ENCODE results near the gene MEOX2.
A peak's percentile ranks its signal among the peaks of the same experiment; 100 is the strongest.

MEOX2 gene

GRCh38 chr7:15580604-15581351 lies 105.7 kb downstream of the MEOX2 start:
- no peak for TF ChIP-seq CTCF (IDR thresholded peaks at IDR 0.05; ENCODE audit: low read depth, low read length)
- no peak overlapping the region for H3K4me3 ChIP-seq (replicated peaks in 1 of 2; ENCODE audit: low read depth in 2 of 2, low read length in 2 of 2)
- DNase-seq (ENCODE audit: low read depth in 2 of 2), result peak in 1 of 2 donors; percentile 13

- no peak overlapping the region for H3K4me3 ChIP-seq (replicated peaks in 1 of 2; ENCODE audit: low read depth in 2 of 2, low read length in 2 of 2)
- DNase-seq (ENCODE audit: low read depth in 2 of 2), result no peak
- no peak for TF ChIP-seq CTCF (IDR thresholded peaks at IDR 0.05; ENCODE audit: low read depth, low read length)
Measured at GRCh38 chr7:15577600-15577999, 108.9 kb downstream of the MEOX2 start.

DNA sequence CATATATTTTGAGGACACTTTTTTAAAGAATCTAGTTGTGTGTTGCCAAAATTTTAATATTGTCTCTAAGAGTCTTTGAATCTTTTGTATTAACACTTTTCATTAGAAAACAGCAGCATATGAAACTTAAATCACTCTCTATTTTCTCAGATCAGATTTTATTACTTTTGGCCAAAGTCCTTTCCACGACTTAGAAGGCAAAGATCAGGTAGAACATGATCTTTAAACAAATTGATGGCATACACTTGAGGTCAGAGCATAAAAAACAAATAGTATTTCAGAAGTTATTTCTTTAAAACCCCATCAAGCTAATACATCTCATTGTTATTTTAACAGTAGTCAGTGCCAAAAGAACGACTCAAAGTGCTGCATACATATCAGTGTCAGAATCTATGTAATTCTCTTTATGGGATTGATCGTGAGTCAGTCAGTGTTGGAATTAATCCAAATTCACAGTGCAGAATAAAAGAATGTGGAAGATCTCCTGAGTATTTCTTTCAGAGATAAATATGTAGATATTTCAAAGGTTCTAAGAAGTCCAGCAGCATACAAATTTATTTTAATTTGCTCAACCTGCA lies 115.1 kb downstream of the MEOX2 start:
- peak; percentile 9 to 55 for DNase-seq (ENCODE audit: low read depth in 2 of 2)
- no peak for TF ChIP-seq CTCF (IDR thresholded peaks at IDR 0.05; ENCODE audit: low read depth, low read length)
- H3K4me3 ChIP-seq (replicated peaks in 1 of 2; ENCODE audit: low read depth in 2 of 2, low read length in 2 of 2), result no peak overlapping the region

- no peak for TF ChIP-seq CTCF (IDR thresholded peaks at IDR 0.05; ENCODE audit: low read depth, low read length)
- no peak for DNase-seq (ENCODE audit: low read depth in 2 of 2)
- H3K4me3 ChIP-seq (replicated peaks in 1 of 2; ENCODE audit: low read depth in 2 of 2, low read length in 2 of 2), result no peak overlapping the region
Measured at GRCh38 chr7:15567652-15568051, 118.8 kb downstream of the MEOX2 start.

DNA sequence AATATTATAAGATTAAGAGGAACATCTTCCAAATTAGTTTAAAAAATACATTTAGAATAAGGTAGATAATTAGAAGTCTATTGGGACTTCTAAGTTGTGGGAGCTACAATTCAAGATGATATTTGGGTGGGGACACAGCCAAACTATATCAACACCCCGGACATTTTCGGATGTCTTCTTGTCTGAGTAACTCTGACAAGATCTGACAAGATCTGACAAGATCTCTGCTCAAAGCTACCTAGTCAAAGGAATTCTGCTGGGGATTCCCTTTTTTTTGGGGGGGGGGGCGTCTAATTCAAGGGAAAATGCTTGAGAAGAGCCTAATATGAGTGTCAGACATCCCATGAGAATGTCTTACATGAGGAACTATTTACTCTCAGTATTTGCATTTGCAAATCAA lies 119.4 kb downstream of the MEOX2 start:
- no peak for DNase-seq (ENCODE audit: low read depth in 2 of 2)
- H3K4me3 ChIP-seq (replicated peaks in 1 of 2; ENCODE audit: low read depth in 2 of 2, low read length in 2 of 2), result no peak overlapping the region
- TF ChIP-seq CTCF (IDR thresholded peaks at IDR 0.05; ENCODE audit: low read depth, low read length), result no peak

DNA sequence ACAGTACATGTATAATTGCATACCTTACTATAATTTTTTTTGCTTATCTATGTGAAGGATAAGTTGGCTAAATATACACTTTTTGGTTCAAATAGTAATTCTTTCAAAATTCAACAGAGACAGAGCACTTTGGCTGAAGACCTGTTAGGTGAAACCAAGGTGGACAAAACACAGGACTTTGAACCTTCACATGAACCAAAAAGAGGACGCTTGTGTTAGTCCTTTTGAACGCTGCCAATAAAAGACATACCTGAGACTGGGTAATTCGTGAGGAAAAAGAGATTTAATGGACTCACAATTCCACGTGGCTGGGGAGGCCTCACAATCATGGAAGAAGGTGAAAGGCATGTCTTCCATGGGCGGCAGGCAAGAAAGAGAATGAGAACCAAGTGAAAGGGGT lies 120.0 kb downstream of the MEOX2 start:
- no peak for TF ChIP-seq CTCF (IDR thresholded peaks at IDR 0.05; ENCODE audit: low read depth, low read length)
- H3K4me3 ChIP-seq (replicated peaks in 1 of 2; ENCODE audit: low read depth in 2 of 2, low read length in 2 of 2), result no peak overlapping the region
- no peak for DNase-seq (ENCODE audit: low read depth in 2 of 2)

Measured in cardiac fibroblast (primary cell).